ENCODE measurements around the gene BLTP2. TPM values are rescaled to one million over a fixed set of nuclear protein-coding genes. Genes with fewer than 3 reads are reported as not detected.
A peak's percentile ranks its signal among the peaks of the same experiment; 100 is the strongest.

The BLTP2 gene
- polyA plus RNA-seq, 4 donors: 15.7 to 58.5 (median 30.5) TPM

DNA sequence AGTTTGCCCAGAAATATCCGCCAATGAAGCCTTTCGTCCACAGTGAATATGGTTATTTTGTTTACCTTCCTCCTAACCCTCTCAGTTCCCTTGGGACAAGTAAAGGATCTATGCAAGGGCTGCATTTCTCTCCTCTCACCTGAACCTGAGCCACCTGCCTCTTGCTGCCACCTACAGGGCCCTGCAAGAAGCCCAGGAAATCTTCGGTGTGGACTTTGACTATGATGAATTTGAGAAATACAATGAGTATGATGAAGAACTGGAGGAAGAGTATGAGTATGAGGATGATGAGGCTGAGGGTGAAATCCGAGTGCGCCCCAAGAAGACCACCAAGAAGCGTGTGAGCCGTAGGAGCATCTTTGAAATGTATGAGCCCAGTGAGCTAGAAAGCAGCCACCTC, 31.0 kb upstream of the BLTP2 start:
- peak; percentile 44 to 63 for DNase-seq
- H3K9me3 ChIP-seq (ENCODE audit: control insufficient read depth in 2 of 2, insufficient read depth in 1 of 2, low read depth in 1 of 2, low read length in 1 of 2): no peaks in the 10 kb centered on the region
- no peak for FAIRE-seq
- no peaks in the 10 kb centered on the region for H3K4me1 ChIP-seq (ENCODE audit: control insufficient read depth in 3 of 3, insufficient read depth in 2 of 3, low read depth in 1 of 3, low read length in 2 of 3)
- H3K4me3 ChIP-seq (ENCODE audit: low read depth in 1 of 3, low read length in 3 of 3): no peak overlapping the region
- no peak overlapping the region for H3K27ac ChIP-seq (ENCODE audit: low read depth in 1 of 3, low read length in 2 of 3)
- H3K36me3 ChIP-seq (ENCODE audit: control insufficient read depth in 3 of 3, insufficient read depth in 2 of 3, low read depth in 1 of 3, low read length in 3 of 3): peaks cover 36 to 79% (median 51%) of the 10 kb centered on the region in 3 donors
- no peaks in the 10 kb centered on the region for H3K27me3 ChIP-seq (ENCODE audit: control insufficient read depth in 3 of 3, insufficient read depth in 3 of 3, low read length in 3 of 3)
- 74 to 81% (median 78%) methylated on average over 7 of the region's 7 CpGs for WGBS, 3 donors

DNA sequence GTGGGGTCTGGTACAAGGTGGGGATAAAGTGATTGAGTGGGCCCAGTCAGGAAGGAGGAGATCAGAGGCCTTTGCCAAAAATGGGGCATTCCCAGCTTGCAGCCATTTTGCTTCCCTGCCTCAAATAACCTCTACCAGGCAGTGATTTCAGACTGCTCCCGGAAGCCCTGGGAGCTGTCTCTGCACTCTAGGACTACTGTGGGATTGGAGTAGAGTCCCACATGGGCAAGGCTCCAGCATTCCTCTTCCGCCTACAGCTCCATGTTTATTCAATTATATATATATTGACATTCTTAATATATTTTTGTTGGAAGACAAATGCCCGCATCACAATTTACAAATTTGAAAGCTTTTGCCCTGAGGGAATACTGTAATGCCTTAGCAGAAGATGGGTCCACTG, 30.5 kb upstream of the BLTP2 start:
- DNase-seq: no peak
- H3K27me3 ChIP-seq (ENCODE audit: control insufficient read depth in 3 of 3, insufficient read depth in 3 of 3, low read length in 3 of 3): no peaks in the 10 kb centered on the region
- H3K36me3 ChIP-seq (ENCODE audit: control insufficient read depth in 3 of 3, insufficient read depth in 2 of 3, low read depth in 1 of 3, low read length in 3 of 3): peaks cover 36 to 77% (median 46%) of the 10 kb centered on the region in 3 donors
- WGBS, 3 donors: 77 to 95% (median 88%) methylated on average over 3 of the region's 3 CpGs
- no peaks in the 10 kb centered on the region for H3K9me3 ChIP-seq (ENCODE audit: control insufficient read depth in 2 of 2, insufficient read depth in 1 of 2, low read depth in 1 of 2, low read length in 1 of 2)
- no peak for FAIRE-seq
- H3K27ac ChIP-seq (ENCODE audit: low read depth in 1 of 3, low read length in 2 of 3): no peak overlapping the region
- no peaks in the 10 kb centered on the region for H3K4me1 ChIP-seq (ENCODE audit: control insufficient read depth in 3 of 3, insufficient read depth in 2 of 3, low read depth in 1 of 3, low read length in 2 of 3)
- no peak overlapping the region for H3K4me3 ChIP-seq (ENCODE audit: low read depth in 1 of 3, low read length in 3 of 3)

DNA sequence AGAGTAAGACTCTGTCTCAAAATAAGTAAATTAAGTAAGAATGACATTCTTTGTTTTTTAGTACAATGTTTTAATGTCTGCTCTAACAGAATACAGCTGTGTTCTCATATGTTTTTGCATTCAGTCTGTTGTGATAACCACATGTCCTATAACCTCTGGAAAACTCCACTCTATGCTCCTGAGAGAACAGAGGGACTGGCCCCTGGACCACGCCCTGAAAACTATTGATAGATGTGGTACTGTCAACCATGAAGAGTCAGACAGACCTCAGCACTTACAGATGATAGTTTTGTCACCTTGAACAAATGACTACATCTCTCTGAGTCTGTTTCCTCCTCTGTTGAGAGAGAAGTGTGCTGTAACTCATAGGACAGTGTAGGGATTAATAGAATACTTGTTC, 25.0 kb upstream of the BLTP2 start:
- H3K27ac ChIP-seq (ENCODE audit: low read depth in 1 of 3, low read length in 2 of 3): no peak overlapping the region
- H3K9me3 ChIP-seq (ENCODE audit: control insufficient read depth in 2 of 2, insufficient read depth in 1 of 2, low read depth in 1 of 2, low read length in 1 of 2): no peaks in the 10 kb centered on the region
- peaks cover 8 to 52% (median 19%) of the 10 kb centered on the region in 3 donors for H3K36me3 ChIP-seq (ENCODE audit: control insufficient read depth in 3 of 3, insufficient read depth in 2 of 3, low read depth in 1 of 3, low read length in 3 of 3)
- peaks cover 0 to under 1% (median 0%) of the 10 kb centered on the region in 3 donors for H3K4me1 ChIP-seq (ENCODE audit: control insufficient read depth in 3 of 3, insufficient read depth in 2 of 3, low read depth in 1 of 3, low read length in 2 of 3)
- no peak overlapping the region for H3K4me3 ChIP-seq (ENCODE audit: low read depth in 1 of 3, low read length in 3 of 3)
- FAIRE-seq: no peak
- 90 to 96% (median 91%) methylated on average over 1 of the region's 1 CpG for WGBS, 3 donors
- H3K27me3 ChIP-seq (ENCODE audit: control insufficient read depth in 3 of 3, insufficient read depth in 3 of 3, low read length in 3 of 3): no peaks in the 10 kb centered on the region
- DNase-seq: no peak

DNA sequence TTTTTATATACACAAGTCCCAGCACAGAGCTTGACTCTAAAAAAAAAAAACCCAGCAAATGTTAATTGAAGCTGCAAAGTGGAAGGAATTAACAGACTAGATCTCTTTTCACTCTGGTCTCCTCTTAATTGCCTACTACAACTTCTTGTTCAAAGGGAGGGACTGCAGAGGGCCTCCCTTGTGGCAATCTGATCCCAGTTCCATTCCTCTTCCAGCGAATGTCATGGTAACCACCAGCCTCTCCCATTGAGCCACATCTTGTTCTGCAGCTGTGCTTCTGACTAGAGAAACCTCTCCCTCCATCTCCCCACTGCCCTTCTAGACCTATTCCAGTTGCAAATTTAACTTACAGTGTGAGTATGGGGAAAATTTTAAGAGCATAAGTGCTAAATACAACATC, 22.9 kb upstream of the BLTP2 start:
- no peak for FAIRE-seq
- WGBS, 3 donors: 92 to 96% (median 95%) methylated on average over 1 of the region's 1 CpG

GRCh38 chr17:28665994-28666393, 21.0 kb upstream of the BLTP2 start:
- DNase-seq (no peak), FAIRE-seq (no peak)
- Histone ChIP-seq H3K27me3 (ENCODE audit: control insufficient read depth in 3 of 3, insufficient read depth in 3 of 3, low read length in 3 of 3) (no peaks in the 10 kb centered on the region), H3K27ac (ENCODE audit: low read depth in 1 of 3, low read length in 2 of 3) (no peak overlapping the region), H3K4me1 (ENCODE audit: control insufficient read depth in 3 of 3, insufficient read depth in 2 of 3, low read depth in 1 of 3, low read length in 2 of 3) (peaks cover 4 to 12% (median 9%) of the 10 kb centered on the region in 3 donors), H3K4me3 (ENCODE audit: low read depth in 1 of 3, low read length in 3 of 3) (no peak overlapping the region), H3K36me3 (ENCODE audit: control insufficient read depth in 3 of 3, insufficient read depth in 2 of 3, low read depth in 1 of 3, low read length in 3 of 3) (peaks cover 0 to 34% (median 2%) of the 10 kb centered on the region in 3 donors), H3K9me3 (ENCODE audit: control insufficient read depth in 2 of 2, insufficient read depth in 1 of 2, low read depth in 1 of 2, low read length in 1 of 2) (no peaks in the 10 kb centered on the region)
- 66 to 88% (median 74%) methylated on average over 2 of the region's 2 CpGs for WGBS, 3 donors

More for the DNA sequence above, 22.9 kb upstream of the BLTP2 start:
- Histone ChIP-seq H3K27ac (ENCODE audit: low read depth in 1 of 3, low read length in 2 of 3) (no peak overlapping the region), H3K4me1 (ENCODE audit: control insufficient read depth in 3 of 3, insufficient read depth in 2 of 3, low read depth in 1 of 3, low read length in 2 of 3) (peaks cover 4 to 10% (median 6%) of the 10 kb centered on the region in 3 donors), H3K9me3 (ENCODE audit: control insufficient read depth in 2 of 2, insufficient read depth in 1 of 2, low read depth in 1 of 2, low read length in 1 of 2) (no peaks in the 10 kb centered on the region), H3K36me3 (ENCODE audit: control insufficient read depth in 3 of 3, insufficient read depth in 2 of 3, low read depth in 1 of 3, low read length in 3 of 3) (peaks cover 0 to 41% (median 9%) of the 10 kb centered on the region in 3 donors), H3K4me3 (ENCODE audit: low read depth in 1 of 3, low read length in 3 of 3) (no peak overlapping the region), H3K27me3 (ENCODE audit: control insufficient read depth in 3 of 3, insufficient read depth in 3 of 3, low read length in 3 of 3) (no peaks in the 10 kb centered on the region)
- DNase-seq: no peak

- H3K36me3 ChIP-seq (ENCODE audit: control insufficient read depth in 3 of 3, insufficient read depth in 2 of 3, low read depth in 1 of 3, low read length in 3 of 3): peaks cover 2 to 31% (median 4%) of the 10 kb centered on the region in 3 donors
- H3K9me3 ChIP-seq (ENCODE audit: control insufficient read depth in 2 of 2, insufficient read depth in 1 of 2, low read depth in 1 of 2, low read length in 1 of 2): peaks cover 0 to 7% of the 10 kb centered on the region in 2 donors
- H3K4me3 ChIP-seq (ENCODE audit: low read depth in 1 of 3, low read length in 3 of 3): no peak overlapping the region
- H3K4me1 ChIP-seq (ENCODE audit: control insufficient read depth in 3 of 3, insufficient read depth in 2 of 3, low read depth in 1 of 3, low read length in 2 of 3): peaks cover 4 to 13% (median 10%) of the 10 kb centered on the region in 3 donors
- no peak for DNase-seq
- no peaks in the 10 kb centered on the region for H3K27me3 ChIP-seq (ENCODE audit: control insufficient read depth in 3 of 3, insufficient read depth in 3 of 3, low read length in 3 of 3)
- FAIRE-seq: no peak
- no peak overlapping the region for H3K27ac ChIP-seq (ENCODE audit: low read depth in 1 of 3, low read length in 2 of 3)
Observed at GRCh38 chr17:28663723-28664122, 18.8 kb upstream of the BLTP2 start.

GRCh38 chr17:28662527-28662829, 17.5 kb upstream of the BLTP2 start:
- peaks cover 0 to 9% of the 10 kb centered on the region in 2 donors for H3K9me3 ChIP-seq (ENCODE audit: control insufficient read depth in 2 of 2, insufficient read depth in 1 of 2, low read depth in 1 of 2, low read length in 1 of 2)
- WGBS, 3 donors: 0% methylated on average over 10 of the region's 10 CpGs
- H3K27me3 ChIP-seq (ENCODE audit: control insufficient read depth in 3 of 3, insufficient read depth in 3 of 3, low read length in 3 of 3): no peaks in the 10 kb centered on the region
- H3K4me1 ChIP-seq (ENCODE audit: control insufficient read depth in 3 of 3, insufficient read depth in 2 of 3, low read depth in 1 of 3, low read length in 2 of 3): peaks cover 4 to 13% (median 10%) of the 10 kb centered on the region in 3 donors
- H3K27ac ChIP-seq (ENCODE audit: low read depth in 1 of 3, low read length in 2 of 3): peak overlapping the region; percentile 90 to 99 (median 96)
- FAIRE-seq: no peak
- DNase-seq: no peak
- peaks cover 2 to 31% (median 4%) of the 10 kb centered on the region in 3 donors for H3K36me3 ChIP-seq (ENCODE audit: control insufficient read depth in 3 of 3, insufficient read depth in 2 of 3, low read depth in 1 of 3, low read length in 3 of 3)
- peak overlapping the region; percentile 76 to 99 (median 94) for H3K4me3 ChIP-seq (ENCODE audit: low read depth in 1 of 3, low read length in 3 of 3)

GRCh38 chr17:28661635-28662526, 16.9 kb upstream of the BLTP2 start, which contains the start of the genes SDF2 and SUPT6H:
Gene SDF2, minus strand, starts transcription at chr17:28661906. Its CDS starts 30 bp downstream, at chr17:28661876.
Gene SUPT6H, plus strand, starts transcription at chr17:28662205. Its CDS starts 11,197 bp downstream, at chr17:28673402.
- no peaks in the 10 kb centered on the region for H3K27me3 ChIP-seq (ENCODE audit: control insufficient read depth in 3 of 3, insufficient read depth in 3 of 3, low read length in 3 of 3)
- WGBS, 3 donors: 0% methylated on average over 66 of the region's 66 CpGs
- peaks cover 4 to 13% (median 10%) of the 10 kb centered on the region in 3 donors for H3K4me1 ChIP-seq (ENCODE audit: control insufficient read depth in 3 of 3, insufficient read depth in 2 of 3, low read depth in 1 of 3, low read length in 2 of 3)
- DNase-seq (peak; percentile 88 to 98), FAIRE-seq (no peak)
- H3K9me3 ChIP-seq (ENCODE audit: control insufficient read depth in 2 of 2, insufficient read depth in 1 of 2, low read depth in 1 of 2, low read length in 1 of 2): peaks cover 0 to 9% of the 10 kb centered on the region in 2 donors
- H3K4me3 ChIP-seq (ENCODE audit: low read depth in 1 of 3, low read length in 3 of 3): peak within 1 kb of the TSS; percentile 76 to 99 (median 94)
- peaks cover 2 to 37% (median 4%) of the 10 kb centered on the region in 3 donors for H3K36me3 ChIP-seq (ENCODE audit: control insufficient read depth in 3 of 3, insufficient read depth in 2 of 3, low read depth in 1 of 3, low read length in 3 of 3)
- H3K27ac ChIP-seq (ENCODE audit: low read depth in 1 of 3, low read length in 2 of 3): peak within 1 kb of the TSS; percentile 90 to 99 (median 96)

All from small intestine (tissue), 7 donors.